DND-41 (cell line): Measurements from ENCODE around the gene SLC13A2.

Source experiments
- EZH2 ChIP-seq: IDR thresholded peaks from 3 replicates; pipeline ENCODE4 v1.6.1; 2012; ENCODE audit warnings: borderline replicate concordance, low read depth, mild to moderate bottlenecking, moderate library complexity, low read length, inconsistent platforms; ENCODE audit not compliant: severe bottlenecking
- TF ChIP-seq, protein P1 (sequence below): IDR thresholded peaks from 2 replicates; pipeline ENCODE4 v1.5.1; 2012; ENCODE audit warnings: borderline replicate concordance, low read length, moderate library complexity, mild to moderate bottlenecking; ENCODE audit not compliant: poor library complexity, severe bottlenecking; ENCODE audit errors: extremely low read depth

- TF ChIP-seq, protein P1, sequence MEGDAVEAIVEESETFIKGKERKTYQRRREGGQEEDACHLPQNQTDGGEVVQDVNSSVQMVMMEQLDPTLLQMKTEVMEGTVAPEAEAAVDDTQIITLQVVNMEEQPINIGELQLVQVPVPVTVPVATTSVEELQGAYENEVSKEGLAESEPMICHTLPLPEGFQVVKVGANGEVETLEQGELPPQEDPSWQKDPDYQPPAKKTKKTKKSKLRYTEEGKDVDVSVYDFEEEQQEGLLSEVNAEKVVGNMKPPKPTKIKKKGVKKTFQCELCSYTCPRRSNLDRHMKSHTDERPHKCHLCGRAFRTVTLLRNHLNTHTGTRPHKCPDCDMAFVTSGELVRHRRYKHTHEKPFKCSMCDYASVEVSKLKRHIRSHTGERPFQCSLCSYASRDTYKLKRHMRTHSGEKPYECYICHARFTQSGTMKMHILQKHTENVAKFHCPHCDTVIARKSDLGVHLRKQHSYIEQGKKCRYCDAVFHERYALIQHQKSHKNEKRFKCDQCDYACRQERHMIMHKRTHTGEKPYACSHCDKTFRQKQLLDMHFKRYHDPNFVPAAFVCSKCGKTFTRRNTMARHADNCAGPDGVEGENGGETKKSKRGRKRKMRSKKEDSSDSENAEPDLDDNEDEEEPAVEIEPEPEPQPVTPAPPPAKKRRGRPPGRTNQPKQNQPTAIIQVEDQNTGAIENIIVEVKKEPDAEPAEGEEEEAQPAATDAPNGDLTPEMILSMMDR, result no peak
- TF ChIP-seq EZH2, result no peak
These were observed 68.0 kb downstream of the SLC13A2 start for GRCh38 chr17:28541439-28541838.
